Fibroblast of pulmonary artery (primary cell): ENCODE results near the gene LDHAL6B.

Experiments
- DNase-seq: peaks from one replicate; pipeline ENCODE4 v3.0.0-alpha.2; 2010; ENCODE audit warnings: low read depth
- H3K4me3 ChIP-seq: replicated peaks from 2 replicates; pipeline ENCODE4 v1.5.1; 2011; ENCODE audit warnings: low read depth, mild to moderate bottlenecking, control low read depth, low read length, moderate library complexity
- TF ChIP-seq, protein P1 (sequence below): IDR thresholded peaks from 2 replicates; pipeline ENCODE4 v1.5.1; 2011; ENCODE audit warnings: mild to moderate bottlenecking, control low read depth, low read length, inconsistent platforms; ENCODE audit errors: missing control alignments

Gene LDHAL6B

GRCh38 chr15:59203657-59204056 lies 3.0 kb upstream of the LDHAL6B start:
- DNase-seq: no peak
- TF ChIP-seq, protein P1, sequence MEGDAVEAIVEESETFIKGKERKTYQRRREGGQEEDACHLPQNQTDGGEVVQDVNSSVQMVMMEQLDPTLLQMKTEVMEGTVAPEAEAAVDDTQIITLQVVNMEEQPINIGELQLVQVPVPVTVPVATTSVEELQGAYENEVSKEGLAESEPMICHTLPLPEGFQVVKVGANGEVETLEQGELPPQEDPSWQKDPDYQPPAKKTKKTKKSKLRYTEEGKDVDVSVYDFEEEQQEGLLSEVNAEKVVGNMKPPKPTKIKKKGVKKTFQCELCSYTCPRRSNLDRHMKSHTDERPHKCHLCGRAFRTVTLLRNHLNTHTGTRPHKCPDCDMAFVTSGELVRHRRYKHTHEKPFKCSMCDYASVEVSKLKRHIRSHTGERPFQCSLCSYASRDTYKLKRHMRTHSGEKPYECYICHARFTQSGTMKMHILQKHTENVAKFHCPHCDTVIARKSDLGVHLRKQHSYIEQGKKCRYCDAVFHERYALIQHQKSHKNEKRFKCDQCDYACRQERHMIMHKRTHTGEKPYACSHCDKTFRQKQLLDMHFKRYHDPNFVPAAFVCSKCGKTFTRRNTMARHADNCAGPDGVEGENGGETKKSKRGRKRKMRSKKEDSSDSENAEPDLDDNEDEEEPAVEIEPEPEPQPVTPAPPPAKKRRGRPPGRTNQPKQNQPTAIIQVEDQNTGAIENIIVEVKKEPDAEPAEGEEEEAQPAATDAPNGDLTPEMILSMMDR: no peak
- no peak overlapping the region for H3K4me3 ChIP-seq

DNA sequence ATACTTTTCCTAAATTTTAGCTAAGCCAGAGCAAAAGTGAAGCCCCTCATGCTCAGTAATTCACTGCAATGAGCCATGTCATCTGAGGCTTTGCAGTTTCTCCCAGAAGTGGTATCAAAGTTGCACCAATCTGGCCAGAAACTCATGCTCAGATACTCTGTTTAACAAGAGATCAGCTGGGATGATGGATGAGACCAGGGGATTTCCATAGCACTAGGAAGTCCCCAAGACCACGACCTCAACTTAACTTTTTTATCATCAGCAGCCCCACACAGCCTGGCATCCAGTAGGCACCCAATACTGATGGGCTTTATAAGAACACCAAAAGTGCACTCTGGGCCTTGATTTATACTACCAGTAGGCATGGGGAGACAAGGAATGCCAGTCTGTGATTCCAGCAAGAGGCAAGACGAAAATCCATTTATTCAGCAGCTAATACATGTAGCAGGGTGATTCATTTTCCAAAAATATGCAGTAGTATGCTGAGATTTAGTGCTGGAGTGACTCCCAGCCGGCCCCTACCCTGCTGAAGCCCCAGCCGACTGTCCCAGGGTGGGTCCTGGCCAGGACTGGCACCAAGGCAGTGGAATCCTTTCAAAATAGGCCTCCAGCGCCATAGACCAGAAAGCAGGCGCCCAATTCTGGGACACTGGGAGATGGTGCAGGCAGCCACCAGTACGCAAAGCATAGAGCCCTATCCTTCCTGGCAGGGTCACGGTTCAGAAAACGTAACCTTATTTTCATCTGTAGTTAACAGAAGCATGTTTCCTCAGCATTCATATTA lies 612 bp upstream of the LDHAL6B start:
- no peak for DNase-seq
- H3K4me3 ChIP-seq: no peak overlapping the region
- TF ChIP-seq, protein P1: no peak

GRCh38 chr15:59208613-59209249 lies 2.1 kb downstream of the LDHAL6B start:
- DNase-seq: no peak
- no peak overlapping the region for H3K4me3 ChIP-seq
- TF ChIP-seq, protein P1: no peak

- TF ChIP-seq, protein P1: no peak
- DNase-seq: no peak
- H3K4me3 ChIP-seq: no peak overlapping the region
Measured at GRCh38 chr15:59210186-59210585, 3.5 kb downstream of the LDHAL6B start.

- no peak overlapping the region for H3K4me3 ChIP-seq
- TF ChIP-seq, protein P1: no peak
- no peak for DNase-seq
Measured at GRCh38 chr15:59216911-59217310, 10.3 kb downstream of the LDHAL6B start.

DNA sequence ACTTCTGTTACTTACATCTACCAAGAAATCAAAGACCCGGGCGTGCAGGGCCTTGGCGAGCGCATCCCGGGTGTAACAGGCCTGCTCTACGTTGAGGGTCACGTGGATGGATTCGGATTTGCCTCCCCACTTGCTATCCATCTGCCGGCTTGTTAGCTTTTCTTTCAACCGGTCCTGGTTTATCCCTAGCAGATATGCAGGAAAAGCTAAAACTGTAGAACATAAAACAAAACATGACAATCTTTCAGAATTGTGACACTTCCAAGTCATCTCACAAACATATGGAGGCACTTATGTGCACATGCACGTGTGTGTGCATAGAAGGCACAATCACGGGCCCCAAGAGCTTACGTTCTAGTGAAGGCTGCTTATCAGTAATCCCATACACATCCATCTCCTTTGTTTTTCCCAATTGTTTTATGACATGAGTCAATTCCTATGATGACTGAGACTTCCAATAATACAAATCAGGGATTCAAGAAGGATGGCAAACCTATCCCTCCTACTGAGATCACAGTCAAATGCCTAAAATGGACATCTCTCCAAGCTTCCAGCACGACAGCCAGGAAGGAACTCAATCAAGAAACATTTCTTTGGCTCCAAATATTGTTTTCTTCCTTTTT lies 11.3 kb downstream of the LDHAL6B start:
- DNase-seq: no peak
- H3K4me3 ChIP-seq: no peak overlapping the region
- TF ChIP-seq, protein P1: no peak
